A549 (cell line): Measurements from ENCODE around the gene NIM1K. TPM values are rescaled to one million over a fixed set of nuclear protein-coding genes. Genes with fewer than 3 reads are reported as not detected.

Experiments used
- ATAC-seq, 2 experiments: fragments of 200-7000 bp in 1 of 2; fragments of >200 bp in 1 of 2; cut with Nextera tagmentation in 1 of 2; cut with Tn5 transposase in 1 of 2; 3 replicates each; pipeline versions ENCODE4 v1.8.0 to v1.9.1; 2018 to 2020; ENCODE audit warnings: mild to moderate bottlenecking in 1 of 2, moderate library complexity in 1 of 2
- CTCF ChIA-PET: fragments of 300-600 bp; sonication (Branson Sonifier 250); formaldehyde crosslinking; extraction: SDS; loops from one replicate; lab custom pipeline; 2021; ENCODE audit warnings: antibody characterized with exemption, inconsistent platforms; lab: Yijun Ruan, JAX
- POLR2A ChIA-PET: fragments of 350-600 bp; formaldehyde crosslinking; extraction: SDS; loops from one replicate; lab custom pipeline; 2021; ENCODE audit warnings: antibody characterized with exemption, inconsistent platforms; lab: Yijun Ruan, JAX
- DNase-seq, 2 experiments: peaks; one replicate each; pipeline versions ENCODE4 v3.0.0 to v3.0.0-alpha.2; 2011 to 2016; ENCODE audit warnings: low read depth in 1 of 2, low spot score in 1 of 2
- FAIRE-seq: peaks from 2 replicates; lab custom pipeline; 2011; peaks lifted over from hg19 to GRCh38; lab: Jason Lieb, UNC
- H3K27ac ChIP-seq, 2 experiments: fragments of >200 bp; sonication (Bioruptor Twin); formaldehyde crosslinking; 3 replicates each; pipeline ENCODE4 v1.5.1; 2016 to 2017
- H3K4me1 ChIP-seq: fragments of >200 bp; sonication (Bioruptor Twin); formaldehyde crosslinking; 3 replicates; pipeline ENCODE4 v1.6.1; 2016
- H3K4me2 ChIP-seq: fragments of >200 bp; sonication (Bioruptor Twin); formaldehyde crosslinking; 3 replicates; pipeline ENCODE4 v1.6.1; 2016
- H3K4me3 ChIP-seq: fragments of >200 bp; sonication (Bioruptor Twin); formaldehyde crosslinking; 3 replicates; pipeline ENCODE4 v1.5.1; 2016
- H3K9me3 ChIP-seq: fragments of >200 bp; sonication (Bioruptor Twin); formaldehyde crosslinking; 3 replicates; pipeline ENCODE4 v1.6.1; 2016
- BCL3 ChIP-seq: fragments of >200 bp; sonication (Bioruptor Twin); formaldehyde crosslinking; IDR thresholded peaks from 3 replicates; pipeline ENCODE4 v1.6.1; 2016
- BHLHE40 ChIP-seq: IDR thresholded peaks from 2 replicates; pipeline ENCODE4 v1.6.1; 2012; ENCODE audit warnings: low read depth, low read length, inconsistent platforms
- CHD2 ChIP-seq: fragments of 150-350 bp; IDR thresholded peaks from 2 replicates; pipeline ENCODE4 v1.6.1; 2014; ENCODE audit warnings: low read length; ENCODE audit not compliant: partially characterized antibody
- ESRRA ChIP-seq: fragments of 150-350 bp; IDR thresholded peaks from 2 replicates; pipeline ENCODE4 v1.6.1; 2014; ENCODE audit warnings: mild to moderate bottlenecking, low read length, borderline replicate concordance
- HMGXB4 ChIP-seq: fragments of 250-450 bp; sonication (Bioruptor Pico); IDR thresholded peaks from 2 replicates; pipeline ENCODE4 v1.5.0; 2021; ENCODE audit warnings: mild to moderate bottlenecking, moderate library complexity, borderline replicate concordance
- HOXB13 ChIP-seq: fragments of 250-450 bp; sonication (Bioruptor Pico); IDR thresholded peaks from 2 replicates; pipeline ENCODE4 v1.5.0; 2020; ENCODE audit warnings: low read depth, mild to moderate bottlenecking, moderate library complexity
- HOXB5 ChIP-seq: fragments of 250-450 bp; sonication (Bioruptor Pico); IDR thresholded peaks from 2 replicates; pipeline ENCODE4 v1.5.0; 2020; ENCODE audit warnings: mild to moderate bottlenecking, moderate library complexity
- JUN ChIP-seq, 2 experiments: fragments of >200 bp; sonication (Bioruptor Twin); formaldehyde crosslinking; IDR thresholded peaks; 2 replicates in 1 of 2; 3 replicates in 1 of 2; pipeline ENCODE4 v1.6.1; 2016 to 2017
- KDM1A ChIP-seq: fragments of 200-600 bp; sonication (generic); IDR thresholded peaks from 2 replicates; pipeline ENCODE4 v1.6.1; 2016; ENCODE audit warnings: low read depth, mild to moderate bottlenecking
- KDM5A ChIP-seq: fragments of 200-600 bp; sonication (generic); IDR thresholded peaks from 2 replicates; pipeline ENCODE4 v1.6.1; 2016; ENCODE audit warnings: antibody characterized with exemption, mild to moderate bottlenecking
- MAX ChIP-seq: IDR thresholded peaks from 2 replicates; pipeline ENCODE4 v1.6.1; 2012
- NPAS2 ChIP-seq: fragments of 250-450 bp; sonication (Bioruptor Pico); IDR thresholded peaks from 2 replicates; pipeline ENCODE4 v1.8.0; 2022; ENCODE audit warnings: mild to moderate bottlenecking, moderate library complexity, borderline replicate concordance
- PBX3 ChIP-seq: IDR thresholded peaks from 2 replicates; pipeline ENCODE4 v1.6.1; 2012
- POLR2AphosphoS2 ChIP-seq: conservative IDR thresholded peaks from 2 replicates; pipeline ENCODE4 v1.6.1; 2012; ENCODE audit warnings: low read length, improper control_type of control experiment, inconsistent platforms
- RARB ChIP-seq: fragments of 250-450 bp; sonication (Bioruptor Pico); IDR thresholded peaks from 2 replicates; pipeline ENCODE4 v1.8.0; 2021; ENCODE audit warnings: mild to moderate bottlenecking, moderate library complexity
- RFX5 ChIP-seq: fragments of 450-650 bp; IDR thresholded peaks from 2 replicates; pipeline ENCODE4 v1.7.1; 2014; ENCODE audit warnings: antibody characterized with exemption, mild to moderate bottlenecking, moderate library complexity
- SMC3 ChIP-seq: fragments of >200 bp; sonication (Bioruptor Twin); formaldehyde crosslinking; IDR thresholded peaks from 3 replicates; pipeline ENCODE4 v1.6.1; 2018; ENCODE audit warnings: inconsistent platforms
- SREBF2 ChIP-seq: fragments of 450-650 bp; IDR thresholded peaks from 2 replicates; pipeline ENCODE4 v1.6.1; 2014; ENCODE audit warnings: mild to moderate bottlenecking, moderate library complexity
- TP53 ChIP-seq: fragments of 250-450 bp; sonication (Bioruptor Pico); IDR thresholded peaks from 2 replicates; pipeline ENCODE4 v1.5.0; 2021; ENCODE audit warnings: mild to moderate bottlenecking, moderate library complexity
- ZNF302 ChIP-seq: fragments of 250-450 bp; sonication (Bioruptor Pico); IDR thresholded peaks from 2 replicates; pipeline ENCODE4 v1.9.0; 2021; ENCODE audit warnings: inconsistent platforms, mild to moderate bottlenecking, moderate library complexity
- WGBS: methylation state at CpG from one replicate; pipeline ENCODE4 v1.1.6; 2017; ENCODE audit errors: missing lambda C conversion rate; 5-methylcytosine and 5-hydroxymethylcytosine counted together
- polyA plus RNA-seq, 4 experiments: library from polyadenylated mRNA; depleted of rRNA in 3 of 4; stranded (reverse); fragments of >200 nt; fragmentation: RNase III in 1 of 4; extraction: RNeasy Plus Mini Kit Qiagen cat#74134 plus additional on column Dnase treatment in 1 of 4; gene quantifications; 2 replicates in 3 of 4; 3 replicates in 1 of 4; pipeline ENCODE4 v1.2.3, GENCODE V29; 2011 to 2017
- TF ChIP-seq, protein P1 (sequence below): fragments of >200 bp; sonication (Bioruptor Twin); formaldehyde crosslinking; IDR thresholded peaks from 3 replicates; pipeline ENCODE4 v1.5.1; 2016

The NIM1K gene
- polyA plus RNA-seq, 2 of the 4 experiments (the other 2 are of a cell fraction) = 0.06 to 0.23 TPM

DNA sequence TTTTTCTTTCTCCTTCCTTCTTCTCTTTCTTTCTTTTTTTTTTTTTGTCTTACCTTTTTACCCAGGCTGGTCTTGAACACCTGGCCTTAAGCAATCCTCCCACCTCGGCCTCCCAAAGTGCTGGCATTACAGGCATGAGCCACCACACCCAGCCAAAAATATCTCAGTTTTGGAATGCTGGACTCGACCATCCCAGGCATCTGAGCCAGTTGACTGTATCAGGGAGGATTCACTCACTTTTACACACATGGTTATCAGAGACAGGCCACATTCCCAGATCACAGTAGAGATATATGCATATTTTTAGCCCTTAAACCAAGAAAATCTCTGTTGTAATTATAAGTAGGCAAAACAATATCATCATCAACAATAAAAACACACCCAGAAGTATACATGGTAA lies 21.9 kb downstream of the NIM1K start:
- 37% methylated on average over 2 of the region's 2 CpGs for WGBS
- TF ChIP-seq KDM1A (no peak), PBX3 (no peak), POLR2AphosphoS2 (no peak), ESRRA (no peak), JUN (IDR thresholded peaks at IDR 0.05) (no peak), TP53 (no peak), HMGXB4 (CRISPR knock-in tag) (no peak), SREBF2 (no peak), RFX5 (no peak), HOXB13 (CRISPR knock-in tag) (no peak), MAX (no peak), KDM5A (no peak), ZNF302 (CRISPR knock-in tag) (no peak), HOXB5 (CRISPR knock-in tag) (no peak), NPAS2 (no peak)
- peaks cover 2% of the 10 kb centered on the region; the same call in 1 of the 3 replicates for H3K4me1 ChIP-seq
- peaks cover 3% of the 10 kb centered on the region; the same call in 1 of the 3 replicates for H3K9me3 ChIP-seq
- H3K27ac ChIP-seq = no peak overlapping the region
- CTCF ChIA-PET = interaction anchor here (1.5 kb wide), 1 partner anchor 12 kb away, joined by 4 read pairs; no protein-coding TSS in a partner anchor
- FAIRE-seq (no peak), DNase-seq (no peak), ATAC-seq (no peak)
- no peak overlapping the region for H3K4me2 ChIP-seq
- POLR2A ChIA-PET = no interaction called here
- H3K4me3 ChIP-seq = no peak overlapping the region

- DNase-seq = no peak
- H3K4me2 ChIP-seq = no peak overlapping the region
Measured at GRCh38 chr5:43215073-43215631, 23.1 kb downstream of the NIM1K start.

More at GRCh38 chr5:43215073-43215631, 23.1 kb downstream of the NIM1K start:
- 73% methylated on average over 11 of the region's 11 CpGs for WGBS
- no peak for ATAC-seq
- no peak for FAIRE-seq
- CTCF ChIA-PET = no interaction called here
- H3K4me3 ChIP-seq = no peak overlapping the region
- POLR2A ChIA-PET = no interaction called here
- no peak overlapping the region for H3K27ac ChIP-seq
- H3K4me1 ChIP-seq = no peaks in the 10 kb centered on the region
- no peak for TF ChIP-seq BCL3
- TF ChIP-seq BHLHE40 = no peak
- no peak for TF ChIP-seq CHD2
- TF ChIP-seq NPAS2 = no peak
- TF ChIP-seq RARB (CRISPR knock-in tag) = no peak
- TF ChIP-seq HMGXB4 (CRISPR knock-in tag) = no peak
- TF ChIP-seq, protein P1, sequence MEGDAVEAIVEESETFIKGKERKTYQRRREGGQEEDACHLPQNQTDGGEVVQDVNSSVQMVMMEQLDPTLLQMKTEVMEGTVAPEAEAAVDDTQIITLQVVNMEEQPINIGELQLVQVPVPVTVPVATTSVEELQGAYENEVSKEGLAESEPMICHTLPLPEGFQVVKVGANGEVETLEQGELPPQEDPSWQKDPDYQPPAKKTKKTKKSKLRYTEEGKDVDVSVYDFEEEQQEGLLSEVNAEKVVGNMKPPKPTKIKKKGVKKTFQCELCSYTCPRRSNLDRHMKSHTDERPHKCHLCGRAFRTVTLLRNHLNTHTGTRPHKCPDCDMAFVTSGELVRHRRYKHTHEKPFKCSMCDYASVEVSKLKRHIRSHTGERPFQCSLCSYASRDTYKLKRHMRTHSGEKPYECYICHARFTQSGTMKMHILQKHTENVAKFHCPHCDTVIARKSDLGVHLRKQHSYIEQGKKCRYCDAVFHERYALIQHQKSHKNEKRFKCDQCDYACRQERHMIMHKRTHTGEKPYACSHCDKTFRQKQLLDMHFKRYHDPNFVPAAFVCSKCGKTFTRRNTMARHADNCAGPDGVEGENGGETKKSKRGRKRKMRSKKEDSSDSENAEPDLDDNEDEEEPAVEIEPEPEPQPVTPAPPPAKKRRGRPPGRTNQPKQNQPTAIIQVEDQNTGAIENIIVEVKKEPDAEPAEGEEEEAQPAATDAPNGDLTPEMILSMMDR = no peak
- no peak for TF ChIP-seq SMC3
- peaks cover 3% of the 10 kb centered on the region; the same call in 1 of the 3 replicates for H3K9me3 ChIP-seq
